Measurements from ENCODE around the gene XYLT1.

XYLT1 gene

DNA sequence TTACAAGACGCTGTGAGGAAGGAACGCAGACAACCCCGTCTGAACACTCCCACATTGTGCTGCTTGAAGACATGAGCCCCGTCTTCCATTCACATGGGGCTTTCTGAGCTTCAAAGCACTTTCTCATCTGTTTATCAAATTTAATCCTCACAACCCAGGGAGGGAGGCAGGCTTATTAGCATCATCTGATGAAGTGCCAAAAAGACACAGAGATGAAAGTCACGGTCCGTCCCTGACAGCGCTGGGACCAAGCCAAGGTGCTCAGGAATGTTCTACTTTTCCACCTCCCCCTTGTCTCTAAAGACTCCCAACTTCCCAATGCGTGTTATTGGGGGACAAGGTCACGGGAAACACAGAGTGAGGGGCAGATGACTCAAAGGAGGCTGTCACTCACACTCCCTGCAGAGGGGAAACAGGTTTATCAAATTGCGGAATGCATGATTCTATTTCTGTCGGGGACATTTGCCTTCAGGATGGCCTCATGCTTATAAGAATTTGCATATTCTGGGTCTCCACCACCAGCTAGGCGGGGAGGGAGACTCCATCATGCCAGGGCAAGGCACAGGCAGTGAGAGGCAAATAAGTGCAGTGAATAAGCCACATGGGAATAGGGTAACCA is 10.7 kb downstream of the XYLT1 start:
- Mint-ChIP-seq H3K27ac (peak overlapping the region; percentile 11), H3K36me3 (ENCODE audit: low read depth) (no peaks in the 10 kb centered on the region), H3K4me3 (no peak overlapping the region), H3K27me3 (ENCODE audit: low read depth, poor library complexity) (peaks cover 6% of the 10 kb centered on the region), H3K9me3 (no peaks in the 10 kb centered on the region), H3K4me1 (peaks cover 9% of the 10 kb centered on the region)
- TF ChIP-seq CTCF (IDR thresholded peaks at IDR 0.05), result no peak
- DNase-seq, result no peak

DNA sequence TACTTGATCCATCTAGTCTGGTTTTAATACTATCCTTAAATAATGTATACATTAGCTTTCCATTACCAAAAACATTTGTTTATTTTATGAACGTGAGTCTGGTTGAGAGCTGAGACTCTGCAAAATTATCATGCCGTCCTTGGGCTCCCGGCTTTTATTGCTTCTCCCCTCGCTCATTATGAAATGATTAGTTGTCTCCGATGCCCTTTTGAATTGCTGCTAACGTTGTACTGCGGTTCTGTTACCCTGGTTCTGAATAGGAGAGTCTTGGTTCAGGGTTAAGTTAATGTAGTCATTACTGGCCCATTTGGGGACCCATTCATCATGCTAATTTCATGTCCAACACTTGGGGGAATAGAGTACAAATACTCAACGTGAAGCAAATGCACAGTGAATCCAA is 12.8 kb downstream of the XYLT1 start:
- Mint-ChIP-seq H3K4me1 (peaks cover 9% of the 10 kb centered on the region), H3K4me3 (no peak overlapping the region), H3K9me3 (no peaks in the 10 kb centered on the region), H3K36me3 (ENCODE audit: low read depth) (no peaks in the 10 kb centered on the region), H3K27me3 (ENCODE audit: low read depth, poor library complexity) (peaks cover 6% of the 10 kb centered on the region), H3K27ac (no peak overlapping the region)
- no peak for DNase-seq
- TF ChIP-seq CTCF (IDR thresholded peaks at IDR 0.05), result no peak

GRCh38 chr16:17457513-17457912 is 13.2 kb downstream of the XYLT1 start:
- Mint-ChIP-seq H3K36me3 (ENCODE audit: low read depth) (no peaks in the 10 kb centered on the region), H3K27ac (no peak overlapping the region), H3K4me3 (no peak overlapping the region), H3K9me3 (no peaks in the 10 kb centered on the region), H3K4me1 (peaks cover 9% of the 10 kb centered on the region), H3K27me3 (ENCODE audit: low read depth, poor library complexity) (peaks cover 6% of the 10 kb centered on the region)
- DNase-seq, result no peak
- no peak for TF ChIP-seq CTCF (IDR thresholded peaks at IDR 0.05)

GRCh38 chr16:17454162-17454730 is 16.5 kb downstream of the XYLT1 start:
- Mint-ChIP-seq H3K27ac (no peak overlapping the region), H3K9me3 (no peaks in the 10 kb centered on the region), H3K4me3 (no peak overlapping the region), H3K4me1 (no peaks in the 10 kb centered on the region), H3K27me3 (ENCODE audit: low read depth, poor library complexity) (peaks cover 7% of the 10 kb centered on the region), H3K36me3 (ENCODE audit: low read depth) (no peaks in the 10 kb centered on the region)
- no peak for TF ChIP-seq CTCF (IDR thresholded peaks at IDR 0.05)
- no peak for DNase-seq

GRCh38 chr16:17453364-17454038 is 17.3 kb downstream of the XYLT1 start:
- TF ChIP-seq CTCF (IDR thresholded peaks at IDR 0.05), result no peak
- Mint-ChIP-seq H3K36me3 (ENCODE audit: low read depth) (no peaks in the 10 kb centered on the region), H3K9me3 (no peaks in the 10 kb centered on the region), H3K27me3 (ENCODE audit: low read depth, poor library complexity) (peaks cover 7% of the 10 kb centered on the region), H3K4me3 (no peak overlapping the region), H3K4me1 (no peaks in the 10 kb centered on the region), H3K27ac (no peak overlapping the region)
- DNase-seq, result no peak
